ENCODE measurements around the gene ATXN1.

GRCh38 chr6:16690608-16691142 is 70.6 kb downstream of the ATXN1 start:
- TF ChIP-seq GATA2 (IDR thresholded peaks at IDR 0.05; ENCODE audit: low read depth, low read length) (no peak), GATA3 (IDR thresholded peaks at IDR 0.05; ENCODE audit: low read depth, low read length) (no peak)
